Brain microvascular endothelial cell (primary cell): ENCODE results near the gene ALOX12.

Experiments used
- DNase-seq: peaks from one replicate; pipeline ENCODE4 v3.0.0-alpha.2; 2020
- H3K27ac ChIP-seq: fragments of 250-450 bp; sonication (Bioruptor Pico); 2 replicates; pipeline ENCODE4 v1.5.1; 2020; ENCODE audit warnings: mild to moderate bottlenecking, moderate library complexity
- H3K27me3 ChIP-seq: fragments of 250-450 bp; sonication (Bioruptor Pico); replicated peaks from 2 replicates; pipeline ENCODE4 v1.5.1; 2020; ENCODE audit warnings: mild to moderate bottlenecking
- H3K36me3 ChIP-seq: fragments of 250-450 bp; sonication (Bioruptor Pico); replicated peaks from 2 replicates; pipeline ENCODE4 v1.5.1; 2020; ENCODE audit warnings: mild to moderate bottlenecking
- H3K4me3 ChIP-seq: 2 replicates; pipeline ENCODE4 v1.5.1; 2011; ENCODE audit warnings: low read depth, mild to moderate bottlenecking, control low read depth, low read length, moderate library complexity
- in situ Hi-C: cut with HindIII; loops from 2 replicates; pipeline ENCODE4 v1.10.0; 2017; ENCODE audit warnings: low sequenced_read_pairs, low pct_ligation_motif_present
- TF ChIP-seq, protein P1 (sequence below): IDR thresholded peaks from 2 replicates; pipeline ENCODE4 v1.5.1; 2011; ENCODE audit warnings: low read depth, mild to moderate bottlenecking, moderate library complexity, low read length, control low read depth, inconsistent platforms; ENCODE audit errors: missing control alignments

ALOX12 gene

DNA sequence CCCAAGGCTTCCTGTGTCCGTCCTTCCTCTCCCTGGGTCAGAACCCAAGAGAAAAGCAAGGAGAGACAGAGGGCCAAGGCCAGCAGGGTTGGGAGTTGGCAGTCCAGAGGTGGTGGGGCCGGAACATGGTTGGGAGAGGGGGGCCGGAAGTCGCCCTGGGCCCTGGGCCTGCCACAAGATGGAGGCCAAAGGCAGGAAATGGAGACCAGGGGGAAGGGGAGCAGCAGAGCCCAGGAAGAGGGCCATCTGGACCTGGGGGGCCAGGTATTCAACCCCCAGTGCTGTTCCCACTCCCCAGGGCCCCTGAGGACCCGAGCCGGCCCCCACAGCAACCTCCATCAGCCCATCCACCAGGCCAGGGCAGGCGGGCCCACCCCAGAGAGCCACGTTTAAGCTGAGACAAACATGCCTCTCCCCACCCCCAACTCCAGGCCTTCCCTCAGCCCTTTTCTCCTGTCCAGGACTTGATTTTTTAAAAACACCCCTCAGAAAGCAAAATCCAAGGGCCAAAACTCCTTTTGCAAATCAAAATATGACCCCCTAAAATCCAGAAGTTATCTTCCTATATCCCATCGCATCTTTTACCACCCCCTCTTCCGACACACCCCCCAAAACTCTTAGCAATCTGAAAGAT lies 22.6 kb downstream of the ALOX12 start:
- Histone ChIP-seq H3K36me3 (no peaks in the 10 kb centered on the region), H3K4me3 (no peak overlapping the region), H3K27me3 (no peaks in the 10 kb centered on the region), H3K27ac (no peak overlapping the region)
- in situ Hi-C loops = no loop called here
- no peak for DNase-seq
- TF ChIP-seq, protein P1, sequence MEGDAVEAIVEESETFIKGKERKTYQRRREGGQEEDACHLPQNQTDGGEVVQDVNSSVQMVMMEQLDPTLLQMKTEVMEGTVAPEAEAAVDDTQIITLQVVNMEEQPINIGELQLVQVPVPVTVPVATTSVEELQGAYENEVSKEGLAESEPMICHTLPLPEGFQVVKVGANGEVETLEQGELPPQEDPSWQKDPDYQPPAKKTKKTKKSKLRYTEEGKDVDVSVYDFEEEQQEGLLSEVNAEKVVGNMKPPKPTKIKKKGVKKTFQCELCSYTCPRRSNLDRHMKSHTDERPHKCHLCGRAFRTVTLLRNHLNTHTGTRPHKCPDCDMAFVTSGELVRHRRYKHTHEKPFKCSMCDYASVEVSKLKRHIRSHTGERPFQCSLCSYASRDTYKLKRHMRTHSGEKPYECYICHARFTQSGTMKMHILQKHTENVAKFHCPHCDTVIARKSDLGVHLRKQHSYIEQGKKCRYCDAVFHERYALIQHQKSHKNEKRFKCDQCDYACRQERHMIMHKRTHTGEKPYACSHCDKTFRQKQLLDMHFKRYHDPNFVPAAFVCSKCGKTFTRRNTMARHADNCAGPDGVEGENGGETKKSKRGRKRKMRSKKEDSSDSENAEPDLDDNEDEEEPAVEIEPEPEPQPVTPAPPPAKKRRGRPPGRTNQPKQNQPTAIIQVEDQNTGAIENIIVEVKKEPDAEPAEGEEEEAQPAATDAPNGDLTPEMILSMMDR = no peak

DNA sequence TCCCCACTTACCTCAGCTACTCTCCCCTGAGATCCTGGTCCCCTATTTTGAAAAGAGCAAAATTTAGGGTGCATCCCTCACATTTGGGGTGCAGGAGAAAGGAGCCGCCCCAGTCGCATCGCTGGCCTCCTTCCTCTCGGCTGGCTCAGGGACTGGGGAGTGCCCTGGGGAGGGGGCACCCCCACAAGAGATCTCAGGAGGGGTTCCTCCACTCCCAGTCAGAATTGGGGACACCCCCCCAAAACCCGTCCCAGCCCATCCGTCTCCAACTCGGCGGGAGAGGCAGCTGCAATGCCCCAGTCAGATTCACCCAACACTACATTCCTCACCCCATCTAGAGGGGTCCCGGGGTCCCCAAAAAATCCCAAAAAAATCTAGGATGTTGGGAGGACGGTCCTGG lies 23.5 kb downstream of the ALOX12 start:
- in situ Hi-C loops = no loop called here
- Histone ChIP-seq H3K4me3 (no peak overlapping the region), H3K36me3 (no peaks in the 10 kb centered on the region), H3K27ac (no peak overlapping the region), H3K27me3 (no peaks in the 10 kb centered on the region)
- no peak for DNase-seq
- TF ChIP-seq, protein P1 = no peak

DNA sequence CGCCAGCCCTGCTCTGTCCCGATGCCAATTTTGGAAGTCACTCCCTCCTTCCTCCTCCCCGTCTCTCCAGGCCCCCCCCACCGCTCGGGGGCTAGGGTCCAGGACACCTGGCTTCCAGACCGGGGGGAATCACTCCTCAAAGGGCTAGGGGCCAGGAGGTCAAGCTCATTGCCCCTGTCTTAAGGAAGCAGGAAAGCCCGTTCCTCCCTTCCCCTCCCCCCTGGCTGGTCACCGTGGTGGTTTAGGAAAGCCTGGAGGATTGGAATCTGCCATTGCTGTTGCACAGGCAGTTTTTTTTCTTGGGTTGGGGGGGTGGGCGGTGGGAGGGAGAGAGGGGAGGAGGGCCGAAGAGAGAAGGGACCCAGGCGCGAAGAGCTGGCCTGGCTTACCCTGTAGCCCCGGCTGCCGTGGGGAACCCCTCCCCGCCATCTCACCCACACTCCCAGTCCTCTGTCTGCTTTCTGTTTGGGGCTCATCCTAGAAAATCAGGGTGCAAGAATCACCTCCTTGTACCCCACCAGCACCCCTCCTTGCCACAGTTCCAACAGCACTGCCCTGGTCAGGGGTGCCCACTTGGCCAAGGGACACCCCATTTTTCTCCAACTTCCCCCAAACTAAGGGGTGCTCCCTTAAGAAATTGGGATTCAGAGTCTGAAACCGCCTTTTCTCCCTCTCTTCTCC lies 24.1 kb downstream of the ALOX12 start:
- no peak for DNase-seq
- H3K36me3 ChIP-seq = no peaks in the 10 kb centered on the region
- TF ChIP-seq, protein P1 = no peak
- in situ Hi-C loops = no loop called here
- H3K27me3 ChIP-seq = no peaks in the 10 kb centered on the region
- peak overlapping the region; percentile 52 for H3K4me3 ChIP-seq
- H3K27ac ChIP-seq = no peak overlapping the region

DNA sequence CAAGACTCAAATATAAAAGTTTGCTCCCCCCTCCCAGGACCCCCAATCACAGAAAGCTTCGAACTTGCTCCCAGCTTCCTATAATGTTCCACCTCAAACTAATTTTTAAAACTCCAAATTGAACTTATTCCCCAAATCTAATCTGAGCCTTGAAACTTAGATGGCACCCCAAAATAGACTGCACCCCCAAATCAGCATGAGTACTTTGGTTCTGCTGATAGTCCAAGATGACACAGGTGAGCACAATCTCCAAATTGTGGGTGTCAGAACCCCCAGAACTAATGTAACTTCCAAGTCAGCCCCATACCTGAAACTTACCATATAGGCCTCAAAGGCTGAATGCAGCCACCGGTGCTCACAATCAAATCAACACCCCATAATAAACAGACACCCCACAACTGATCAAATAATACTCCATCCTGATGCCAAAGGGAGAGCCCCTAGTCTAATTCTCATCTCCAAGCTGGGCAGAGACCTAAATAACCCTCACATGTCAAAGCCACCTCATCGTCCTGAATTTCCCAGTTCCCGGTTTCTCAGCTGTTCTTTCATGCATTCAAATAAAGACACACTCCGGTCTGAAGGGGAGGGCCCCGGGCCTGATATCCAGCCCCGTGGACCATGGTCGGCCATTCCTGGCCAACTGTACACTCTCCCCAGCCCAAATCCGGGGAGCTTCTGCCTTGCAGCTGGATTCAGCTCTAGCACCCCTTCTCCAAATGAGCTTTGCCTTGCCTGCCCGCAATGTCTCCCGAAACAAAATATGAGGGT lies 25.2 kb downstream of the ALOX12 start:
- TF ChIP-seq, protein P1 = no peak
- no peak for DNase-seq
- no peaks in the 10 kb centered on the region for H3K36me3 ChIP-seq
- no peak overlapping the region for H3K27ac ChIP-seq
- H3K27me3 ChIP-seq = no peaks in the 10 kb centered on the region
- no peak overlapping the region for H3K4me3 ChIP-seq
- in situ Hi-C loops = no loop called here

DNA sequence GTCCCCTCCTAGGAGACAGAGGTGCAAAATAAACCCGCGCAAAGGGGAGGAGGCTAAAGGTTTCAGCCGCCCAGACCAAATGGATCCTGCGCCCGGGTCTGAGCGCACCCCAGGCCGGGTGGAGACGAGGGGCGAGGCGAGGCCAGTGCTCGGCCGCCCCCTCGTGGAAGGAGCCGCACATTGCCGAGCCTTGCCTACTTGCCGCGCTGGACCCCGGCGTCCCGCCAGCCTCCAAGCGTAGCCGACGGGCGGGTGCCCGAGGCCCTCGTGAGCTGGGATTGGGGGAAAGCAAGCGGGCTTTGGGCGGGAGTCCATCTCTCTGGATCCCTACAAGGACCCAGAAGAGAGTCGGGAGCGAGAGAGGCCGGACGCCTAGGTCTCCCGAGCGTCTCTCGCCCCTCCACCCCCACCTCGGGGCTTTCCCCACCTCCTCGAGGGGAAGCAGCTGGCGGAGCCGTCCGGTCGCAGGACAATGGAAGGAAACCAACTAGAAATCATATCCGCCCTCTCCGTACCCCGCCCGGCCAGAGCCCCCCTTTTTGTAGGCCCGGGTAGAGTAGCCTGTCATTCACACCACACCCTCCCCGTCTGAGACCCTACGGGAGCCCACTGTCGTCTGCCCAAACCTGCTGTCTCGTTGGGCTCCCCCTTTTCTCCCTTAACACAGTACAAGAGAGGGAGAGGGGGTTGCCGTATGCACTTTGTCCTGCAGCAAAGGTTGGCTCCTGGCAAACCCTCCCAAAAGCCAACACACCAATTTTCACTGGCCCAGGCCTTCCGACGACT lies 26.3 kb downstream of the ALOX12 start:
- Histone ChIP-seq H3K4me3 (peak overlapping the region; percentile 24), H3K36me3 (no peaks in the 10 kb centered on the region), H3K27ac (no peak overlapping the region), H3K27me3 (no peaks in the 10 kb centered on the region)
- in situ Hi-C loops = no loop called here
- DNase-seq = peak; percentile 26
- TF ChIP-seq, protein P1 = peak; percentile 85
